IPS DF 19.7 (cell line): ENCODE data around the gene CTNNA3.

Experiments used
- DNase-seq: peaks from one replicate; pipeline ENCODE4 v3.0.0-alpha.2; 2013; ENCODE audit warnings: low read depth, low spot score

CTNNA3 gene

DNA sequence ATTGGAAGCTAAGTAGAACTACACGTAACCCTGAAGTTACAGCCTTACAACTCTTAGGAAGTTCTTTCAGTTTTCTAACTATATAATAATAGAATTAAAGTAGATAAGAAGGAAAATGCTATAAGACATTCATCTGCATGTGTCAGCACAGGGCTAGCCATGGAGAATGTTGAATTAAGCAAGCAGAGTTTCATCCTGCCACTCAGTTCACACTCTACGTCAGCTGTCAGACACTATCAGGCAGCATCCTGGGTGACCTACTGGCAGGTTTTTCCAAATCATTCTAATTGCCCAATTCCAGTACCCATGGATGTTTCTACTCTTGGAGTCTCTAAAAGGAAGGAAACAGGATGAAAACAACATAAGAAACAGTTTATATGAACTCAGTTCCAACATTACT lies 815.2 kb downstream of the CTNNA3 start:
- DNase-seq: no peak

DNA sequence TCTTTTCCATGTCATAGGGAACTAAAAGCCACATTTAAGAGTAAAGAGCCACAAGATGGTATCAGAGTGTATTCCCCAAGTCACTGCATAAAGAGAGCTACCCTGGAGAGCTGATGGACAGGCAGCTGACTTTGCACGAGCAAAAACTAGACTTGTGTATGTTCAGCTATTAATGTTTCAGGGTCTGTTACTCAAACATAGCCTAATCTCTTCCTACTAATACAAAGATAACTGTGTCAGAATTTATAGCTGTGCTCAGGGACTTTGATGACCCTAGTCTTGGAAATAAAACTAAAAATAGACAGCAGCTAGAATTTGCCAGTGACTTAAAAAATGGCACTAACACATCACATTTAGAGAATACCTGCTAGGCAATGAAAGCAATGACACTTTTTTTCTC lies 815.7 kb downstream of the CTNNA3 start:
- no peak for DNase-seq

DNA sequence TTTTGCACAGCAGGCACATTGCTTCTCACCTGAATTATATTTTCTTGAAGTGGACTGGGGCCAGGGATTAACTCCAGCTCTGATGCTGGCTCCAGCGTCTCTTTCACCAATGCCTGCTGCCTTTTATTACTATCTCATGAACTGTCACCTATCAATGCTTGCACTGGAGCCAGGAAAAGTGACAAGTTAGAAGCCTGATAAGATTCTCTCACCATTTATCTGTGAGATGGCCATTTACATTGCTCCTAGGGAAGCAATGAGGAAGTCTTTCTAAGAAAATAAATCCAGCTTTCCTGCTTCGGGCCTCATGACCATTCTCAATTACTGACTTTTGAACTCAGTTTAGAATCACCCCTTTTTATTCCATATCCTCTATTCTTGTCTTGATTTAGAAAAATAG lies 818.6 kb downstream of the CTNNA3 start:
- DNase-seq: no peak

DNA sequence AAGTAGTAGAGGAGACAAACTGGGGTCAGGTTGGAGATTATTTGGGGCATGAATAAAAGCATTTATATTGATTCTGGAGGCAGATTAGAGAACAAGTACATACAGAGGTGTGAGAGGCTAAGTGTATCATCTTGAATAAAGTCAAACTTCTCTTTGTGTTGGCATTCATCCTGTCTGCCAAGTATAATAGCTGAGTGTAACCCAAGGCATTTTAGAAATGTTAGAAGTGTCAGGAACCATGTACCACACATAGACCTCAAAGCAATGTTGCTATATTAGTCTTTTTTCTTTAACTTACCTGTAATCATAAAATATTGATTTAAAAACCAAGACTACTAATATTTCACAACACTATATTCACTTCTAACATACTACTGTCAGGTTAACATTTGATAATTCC lies 826.4 kb downstream of the CTNNA3 start:
- DNase-seq: no peak

DNA sequence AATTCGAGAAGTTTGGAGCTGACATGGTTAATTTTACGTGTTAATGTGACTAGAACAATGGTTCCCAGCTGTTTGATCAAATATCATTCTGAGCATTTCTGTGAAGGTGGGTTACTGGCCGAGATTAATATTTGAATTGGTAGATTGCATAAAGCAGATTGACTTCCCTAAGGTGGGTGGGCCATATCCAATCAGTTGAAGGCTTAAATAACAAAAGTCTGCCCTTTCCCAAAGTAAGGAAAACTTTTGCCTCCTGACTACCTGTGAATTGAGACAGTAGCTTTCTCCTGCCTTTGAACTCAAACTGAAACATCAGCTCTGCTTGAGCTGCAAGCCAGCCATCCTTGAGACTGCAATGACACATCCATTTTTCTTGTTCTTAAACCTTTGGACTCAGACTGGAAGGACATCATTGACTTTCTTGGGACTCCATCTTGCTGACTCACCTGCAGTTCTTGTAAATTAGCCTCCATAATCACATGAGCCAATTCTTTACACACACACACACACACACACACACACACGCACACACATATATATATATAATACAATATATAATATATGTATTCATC lies 833.2 kb downstream of the CTNNA3 start:
- DNase-seq: no peak

DNA sequence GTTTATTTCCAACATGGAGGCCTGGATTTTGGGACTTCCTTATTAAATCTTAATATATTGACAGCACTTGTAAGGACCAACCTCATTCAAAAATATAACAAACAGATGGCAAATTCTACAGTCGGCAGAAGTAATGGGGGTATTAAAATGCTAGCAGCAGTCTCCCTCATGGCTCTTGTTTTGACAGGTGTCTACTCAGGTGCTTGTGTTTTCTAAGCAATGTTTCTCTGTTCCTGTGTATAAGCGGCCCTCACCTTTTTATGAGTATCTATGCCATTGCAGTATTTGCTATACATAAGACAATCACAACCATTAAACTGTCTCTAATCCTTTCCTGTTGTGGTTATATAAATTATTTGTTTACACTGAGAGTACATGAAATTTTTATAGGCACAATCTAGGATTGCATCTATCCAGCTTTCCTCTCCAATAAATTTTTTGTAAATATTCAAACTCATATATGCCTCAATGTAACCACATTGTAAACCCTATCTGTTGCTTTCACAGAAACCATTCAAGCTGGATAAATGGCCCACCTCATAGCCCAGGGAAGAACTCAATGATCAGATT lies 835.5 kb downstream of the CTNNA3 start:
- no peak for DNase-seq

DNA sequence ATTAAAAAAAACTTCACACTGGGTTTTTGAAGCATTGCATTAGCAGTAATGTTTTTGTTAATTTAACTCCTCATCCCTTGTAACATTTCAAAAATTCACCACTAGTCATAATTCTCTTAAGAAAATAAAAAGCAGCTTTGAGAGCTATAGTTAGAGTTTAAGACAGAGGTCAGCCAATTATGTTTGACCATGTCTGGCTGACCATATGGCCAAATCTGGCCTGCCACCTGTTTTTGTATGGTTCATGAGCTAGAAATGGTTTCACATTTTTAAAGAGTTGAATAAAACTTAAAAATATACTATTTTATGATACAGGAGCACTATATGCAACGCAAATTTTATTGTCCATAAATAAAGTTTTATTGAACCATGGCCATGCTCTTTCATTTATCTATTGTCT lies 843.2 kb downstream of the CTNNA3 start:
- DNase-seq: no peak

DNA sequence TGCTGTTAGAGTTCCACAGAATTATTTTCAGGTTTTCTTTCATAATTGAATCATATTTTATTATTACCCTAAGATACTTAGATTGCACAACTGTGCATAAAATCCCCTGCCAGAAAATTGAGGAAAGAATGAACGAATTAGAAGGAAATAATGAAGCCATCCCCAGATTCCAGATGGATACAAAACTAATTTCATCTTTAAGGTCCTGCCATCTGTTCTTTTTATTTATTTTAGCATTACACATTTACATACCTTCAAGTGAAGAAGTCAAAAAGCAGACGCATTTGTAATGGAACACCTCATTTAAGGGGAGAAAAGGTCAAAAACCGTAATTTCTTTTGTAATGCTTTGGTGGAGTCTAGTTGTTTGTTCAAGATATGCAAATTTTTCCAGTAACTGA lies 847.1 kb downstream of the CTNNA3 start:
- no peak for DNase-seq

DNA sequence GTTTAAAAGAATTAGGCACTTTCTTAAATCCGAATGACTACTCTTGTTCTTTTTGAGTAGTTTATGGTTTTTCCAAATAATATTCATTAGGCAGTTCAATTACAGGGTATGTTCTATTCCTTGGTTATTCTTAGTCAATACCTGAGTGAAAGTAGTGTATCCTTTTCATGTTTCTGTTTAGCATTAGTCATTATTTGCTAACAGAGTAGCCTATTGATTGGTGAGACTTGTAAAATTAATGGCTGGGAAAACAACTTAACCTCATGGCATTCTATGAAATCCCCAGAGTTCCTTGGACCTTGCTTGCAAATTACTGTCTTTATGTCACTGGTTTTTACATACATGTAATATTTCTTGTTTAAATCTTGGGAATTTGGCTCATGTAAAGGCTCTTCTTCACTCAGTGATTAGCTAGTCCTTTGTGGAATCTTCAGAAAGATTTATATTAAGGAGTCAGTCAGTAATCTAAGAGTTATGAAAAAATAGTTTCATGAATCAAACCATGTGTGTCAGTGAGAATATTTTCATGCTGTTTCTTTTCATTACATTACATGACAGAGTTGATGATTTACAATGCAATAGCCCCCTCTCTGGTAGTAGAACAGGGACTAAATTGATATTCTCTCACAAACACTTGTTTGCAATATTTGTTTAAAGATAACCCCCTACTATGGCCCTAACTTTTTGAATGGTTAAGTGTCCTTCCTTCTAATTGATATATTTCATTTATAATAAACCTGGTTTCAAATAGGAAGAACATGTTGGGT lies 851.6 kb downstream of the CTNNA3 start:
- DNase-seq: no peak

DNA sequence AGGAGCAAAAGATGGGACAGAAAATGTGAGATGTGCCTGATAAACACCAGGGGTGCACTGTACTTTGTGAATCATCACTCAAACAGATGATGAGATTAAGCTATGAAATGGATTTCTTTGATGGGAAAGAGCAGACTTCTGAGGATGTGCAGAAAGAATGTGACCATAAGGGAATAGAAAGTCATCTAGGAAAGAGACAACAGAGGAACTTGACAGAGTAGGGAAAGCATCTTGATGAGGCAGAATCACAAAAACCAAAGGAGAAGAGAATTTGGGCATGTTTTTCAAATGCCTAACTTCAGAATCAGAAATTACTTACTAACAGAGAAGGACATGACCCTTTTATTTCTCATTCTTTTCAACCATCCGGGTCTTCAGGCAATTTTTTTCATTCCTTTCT lies 852.6 kb downstream of the CTNNA3 start:
- no peak for DNase-seq

DNA sequence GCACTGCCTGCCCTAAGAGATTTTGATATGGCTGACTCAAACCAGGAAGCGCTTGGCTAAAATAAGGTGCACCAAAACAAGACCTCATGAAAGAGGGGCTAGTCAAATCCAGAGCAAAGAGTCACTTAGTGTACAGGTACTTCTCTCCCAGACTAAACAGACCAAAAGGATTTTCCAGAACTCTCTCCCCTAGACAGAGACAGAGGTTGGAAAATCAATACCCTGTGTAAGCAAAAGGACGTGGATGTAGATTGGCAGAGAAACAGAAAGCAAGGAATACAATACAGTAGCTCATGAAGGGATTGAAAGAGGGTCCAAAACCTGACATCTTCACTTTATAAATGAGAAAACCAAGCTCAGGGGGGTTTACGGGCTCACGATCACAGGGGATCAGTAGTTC lies 853.1 kb downstream of the CTNNA3 start:
- no peak for DNase-seq

DNA sequence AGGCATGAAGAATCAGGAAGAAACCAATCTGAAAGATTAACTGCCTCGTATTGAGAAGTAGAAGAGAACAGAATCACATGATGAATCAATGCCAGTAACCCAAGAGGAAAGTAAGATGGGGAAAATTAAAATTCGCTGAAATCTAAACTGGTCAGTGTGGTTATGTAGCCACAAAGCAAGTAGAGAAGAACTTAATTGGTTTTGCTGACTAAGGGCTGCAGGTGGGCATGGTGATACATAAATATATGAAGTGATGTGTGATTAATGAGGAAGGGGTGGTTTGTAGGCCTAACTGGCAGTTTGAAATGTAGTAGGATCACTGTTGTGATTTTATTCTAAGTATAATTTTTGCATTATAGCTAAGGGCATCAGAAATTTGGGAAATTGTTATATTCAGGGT lies 853.6 kb downstream of the CTNNA3 start:
- DNase-seq: no peak

DNA sequence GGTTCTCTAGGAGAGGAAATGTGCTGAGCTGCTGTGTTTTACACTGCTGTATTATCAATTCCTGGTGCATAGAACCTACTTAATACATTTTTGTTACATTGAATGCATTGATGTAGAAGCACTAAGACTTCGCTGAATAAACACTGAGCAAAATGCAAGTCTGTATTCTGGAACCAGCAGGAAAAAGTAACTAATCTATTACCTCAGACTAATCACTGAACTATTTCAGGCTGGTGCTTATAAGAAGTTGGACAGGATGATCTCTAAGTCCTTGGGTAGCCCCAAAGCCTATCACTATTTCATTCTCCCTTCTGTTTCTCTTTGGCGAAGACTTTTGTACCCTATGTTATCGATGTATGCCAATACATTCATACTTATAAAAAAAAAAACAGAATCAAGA lies 857.3 kb downstream of the CTNNA3 start:
- DNase-seq: no peak

DNA sequence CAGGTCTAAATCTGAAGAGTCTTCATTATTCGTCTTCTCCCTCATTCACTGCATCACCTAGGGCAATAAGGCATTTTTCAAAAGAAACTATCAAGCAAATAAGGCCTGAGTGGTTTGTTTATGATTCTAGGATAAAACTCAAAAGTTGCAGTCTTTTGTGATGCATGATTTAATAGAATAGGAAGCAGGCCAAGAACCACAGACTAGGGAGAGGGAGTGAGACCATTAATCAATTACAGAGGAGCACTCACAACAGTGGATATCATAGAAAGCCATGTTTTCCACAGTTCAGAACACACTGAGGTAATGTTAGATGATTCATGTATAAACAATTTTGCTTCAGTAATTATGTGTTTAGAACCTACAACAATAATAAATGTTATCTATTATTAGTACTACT lies 858.0 kb downstream of the CTNNA3 start:
- no peak for DNase-seq

DNA sequence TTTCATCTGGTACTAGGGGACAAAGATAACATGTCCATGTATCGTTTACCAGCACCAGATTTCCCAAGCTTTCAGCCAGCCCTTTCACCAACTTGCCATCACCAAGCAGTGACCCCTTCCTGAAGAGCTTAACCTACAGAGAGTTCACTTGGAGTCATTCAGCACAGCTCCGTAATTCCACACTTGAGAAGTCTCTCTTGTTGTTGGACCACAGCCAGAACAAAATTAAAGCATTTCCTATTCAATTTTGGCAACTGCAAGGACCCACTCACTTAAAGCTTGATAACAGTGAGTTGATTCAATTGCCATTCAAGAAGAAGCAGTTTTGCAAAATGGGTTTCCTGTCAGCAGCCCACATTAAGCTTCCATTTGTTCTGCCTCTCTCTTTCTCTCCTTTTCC lies 858.7 kb downstream of the CTNNA3 start:
- DNase-seq: no peak

DNA sequence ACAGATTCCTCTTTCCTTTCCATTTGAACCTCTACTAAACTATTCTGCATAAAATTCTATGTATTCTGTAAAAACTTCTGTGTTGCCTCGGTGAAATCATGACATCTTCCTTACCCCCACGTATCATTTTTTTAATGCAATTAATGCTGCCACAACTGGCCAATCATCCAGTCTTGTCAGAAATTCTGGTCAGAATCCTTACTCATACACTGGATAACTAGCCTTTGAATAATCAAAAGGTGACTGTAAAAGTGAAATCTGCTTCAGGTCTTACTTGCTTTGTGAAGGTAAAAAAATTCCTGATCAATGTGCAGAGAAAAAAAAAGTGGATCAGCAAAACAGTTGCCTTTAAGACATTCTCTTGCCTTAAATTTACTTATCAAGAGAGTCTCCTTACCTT lies 859.2 kb downstream of the CTNNA3 start:
- DNase-seq: no peak

DNA sequence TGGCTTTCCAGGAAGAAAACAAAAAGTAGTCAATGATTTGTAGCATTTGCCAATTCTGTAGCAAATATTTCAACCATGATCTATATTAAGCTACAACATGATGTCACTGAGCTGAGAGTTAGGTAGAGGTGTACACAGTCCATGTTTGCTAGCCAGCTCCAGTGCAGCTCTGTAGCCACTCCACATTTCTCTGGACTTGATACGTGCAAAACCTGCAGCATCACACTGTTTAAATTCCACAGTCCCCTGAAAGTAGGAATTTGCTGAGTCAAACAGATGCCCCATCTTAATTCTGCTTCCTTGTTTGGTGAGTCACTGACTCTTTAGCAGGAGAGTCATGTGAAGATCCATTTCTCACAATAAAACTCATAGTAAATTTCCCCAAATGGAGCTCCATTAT lies 859.9 kb downstream of the CTNNA3 start:
- DNase-seq: no peak

DNA sequence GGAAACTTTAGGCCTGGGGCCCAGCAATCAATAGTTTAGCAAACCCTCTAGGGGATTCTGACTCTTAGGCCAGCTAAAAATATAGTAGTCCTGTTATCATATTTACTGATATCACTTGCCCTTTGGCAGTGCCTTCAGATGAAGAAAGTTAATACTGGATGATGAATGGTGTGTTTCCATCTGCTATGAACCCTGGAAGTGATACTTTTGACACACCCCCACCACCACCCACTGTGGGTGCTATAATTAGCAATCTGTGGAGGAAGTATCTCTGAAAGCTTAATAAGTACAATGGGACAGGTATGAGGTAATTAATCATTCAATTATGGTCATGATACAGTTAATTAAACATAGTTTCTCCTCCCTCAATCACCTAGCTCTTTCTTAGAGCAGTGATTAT lies 860.6 kb downstream of the CTNNA3 start:
- no peak for DNase-seq

DNA sequence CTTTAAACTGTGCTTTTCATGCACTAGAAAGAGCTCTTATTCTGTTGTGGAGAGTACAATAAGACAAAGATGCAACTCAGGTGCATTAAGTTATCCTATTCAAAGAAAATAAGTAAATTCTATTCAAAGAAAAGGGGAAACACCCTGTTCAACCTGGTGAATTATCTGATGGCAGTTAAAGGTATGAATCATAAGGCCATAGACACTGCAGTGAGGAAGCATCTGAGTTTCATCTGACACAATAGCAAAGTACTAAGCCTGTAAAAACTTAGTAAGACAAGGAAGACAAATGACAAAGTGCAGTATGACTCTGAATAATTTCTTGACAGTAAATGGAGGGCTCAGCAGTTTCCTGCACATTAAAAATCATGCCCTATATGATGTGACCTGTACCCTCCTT lies 861.2 kb downstream of the CTNNA3 start:
- DNase-seq: no peak

DNA sequence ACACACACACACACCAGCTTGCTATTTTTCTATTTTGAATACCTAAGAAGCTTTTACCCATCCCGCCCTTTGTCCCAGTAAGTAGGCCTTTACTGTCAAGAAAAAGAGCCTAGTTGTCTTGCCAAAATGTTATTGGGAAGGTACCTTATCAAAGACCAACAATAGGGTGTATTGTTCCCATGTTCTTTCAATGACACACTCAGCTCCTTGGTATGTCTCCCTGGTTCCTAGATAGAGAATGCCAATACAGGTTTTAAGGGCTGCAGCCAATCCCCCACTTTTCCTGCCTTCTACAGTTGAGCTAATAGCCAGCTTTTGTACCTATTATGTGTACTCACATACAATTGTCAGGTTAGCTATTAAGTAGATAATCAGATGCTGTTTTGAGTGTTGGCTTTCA lies 862.1 kb downstream of the CTNNA3 start:
- no peak for DNase-seq

DNA sequence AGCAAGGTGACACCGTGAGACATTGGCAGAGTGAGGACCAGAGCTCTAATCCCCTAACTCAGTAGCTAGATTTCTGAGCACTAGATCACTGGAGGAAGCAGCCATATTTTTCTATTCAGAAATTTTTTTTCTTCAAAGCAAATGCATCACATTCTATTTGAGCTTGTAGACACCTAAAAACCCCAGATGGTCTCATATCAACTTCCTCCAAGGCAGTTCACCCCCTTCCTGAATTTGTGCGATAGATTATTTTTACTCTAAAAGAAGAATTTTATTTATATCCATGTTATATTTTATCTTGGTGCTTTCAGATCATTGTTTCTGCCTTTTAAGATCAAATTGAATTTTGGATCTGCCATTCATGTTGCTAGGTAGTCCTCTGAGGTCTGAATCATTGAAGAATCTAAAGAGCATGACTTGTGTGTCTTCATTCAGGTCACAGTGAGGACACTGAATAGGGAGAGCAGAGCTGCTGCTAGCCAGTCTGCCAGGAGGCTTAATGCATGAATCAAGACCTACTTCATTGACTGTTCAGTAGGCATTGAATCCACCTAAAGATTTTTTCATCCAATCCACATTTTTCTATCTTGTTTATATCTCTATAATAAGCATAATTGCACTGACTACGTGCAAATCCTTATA lies 863.1 kb downstream of the CTNNA3 start:
- no peak for DNase-seq

DNA sequence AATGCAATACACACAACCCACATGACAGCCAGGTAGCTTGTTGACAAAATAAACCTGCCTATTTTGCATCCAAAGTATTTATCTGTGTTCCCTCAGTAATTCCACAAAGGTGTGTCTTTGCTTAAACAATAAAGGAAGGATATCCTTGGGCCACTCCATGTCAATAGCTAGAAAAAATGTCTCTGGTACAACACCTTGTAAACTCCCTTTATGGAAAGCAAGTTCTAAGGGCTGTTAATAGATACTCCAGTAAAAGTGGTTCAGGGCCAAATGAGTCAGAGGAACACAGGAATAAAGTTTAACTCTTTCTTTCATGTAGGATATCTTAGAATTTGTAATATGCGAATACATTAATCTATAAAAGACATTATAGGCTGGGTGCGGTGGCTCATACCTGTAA lies 867.0 kb downstream of the CTNNA3 start:
- DNase-seq: no peak

DNA sequence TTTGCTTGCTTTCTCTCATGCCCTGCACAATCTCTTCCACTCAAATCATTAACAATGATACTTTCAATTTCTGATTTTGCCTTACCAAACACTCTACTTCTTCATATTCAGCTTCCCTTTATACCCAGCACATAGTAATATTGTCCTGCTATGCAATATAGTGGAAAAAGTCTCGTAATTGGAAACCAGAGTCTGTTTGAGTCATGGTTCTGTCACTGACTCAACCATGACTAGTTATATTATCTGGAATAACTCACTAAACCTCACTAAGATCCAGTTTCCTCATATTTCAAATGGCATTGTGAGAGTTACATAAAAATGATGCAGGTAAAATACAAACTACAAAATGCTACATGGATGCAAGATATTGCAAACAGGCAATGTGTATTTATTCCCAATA lies 868.6 kb downstream of the CTNNA3 start:
- no peak for DNase-seq
